ENCODE measurements around the gene C1orf167. TPM values are rescaled to one million over a fixed set of nuclear protein-coding genes. Genes with fewer than 3 reads are reported as not detected.

The C1orf167 gene
- total and polyA plus RNA-seq, 2 experiments from 2014 or later = 1.7 to 2.2 TPM

DNA sequence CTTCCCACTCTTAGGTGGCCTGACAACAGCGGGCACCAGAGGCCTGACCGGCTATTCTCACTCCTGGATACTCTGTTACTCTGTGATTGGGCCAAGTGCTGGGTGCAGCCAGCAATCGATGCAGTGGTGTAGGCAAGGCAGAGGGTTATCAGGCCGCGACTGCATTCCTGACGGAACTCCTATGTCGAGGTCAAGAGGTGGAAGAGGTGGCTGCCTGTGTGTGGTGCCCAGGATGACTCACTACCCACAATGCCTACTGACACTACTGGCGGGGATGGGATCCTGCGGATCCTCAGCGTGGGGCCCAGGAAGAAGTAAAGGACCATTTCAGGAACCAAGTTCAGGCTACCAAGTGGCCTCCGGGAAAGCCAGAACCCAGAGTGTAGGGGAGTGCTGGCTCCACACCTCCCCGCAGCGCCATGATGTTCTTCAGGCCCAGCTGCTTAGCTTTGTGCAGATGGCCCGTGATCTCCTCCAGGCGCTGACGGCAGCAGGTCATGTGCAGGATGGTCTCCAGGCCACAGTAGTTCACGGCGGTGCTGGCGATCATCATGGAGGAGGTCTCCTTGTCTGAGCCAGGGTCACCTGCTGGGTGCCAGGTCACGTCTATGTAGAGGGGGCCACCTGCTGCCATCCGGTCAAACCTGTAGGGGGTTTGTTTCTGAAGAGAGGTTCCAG is 38.9 kb downstream of the C1orf167 start:
- Histone ChIP-seq H3K36me3 (ENCODE audit: insufficient read depth) (no peaks in the 10 kb centered on the region), H3K27ac (ENCODE audit: low read depth) (no peak overlapping the region), H3K4me2 (no peak overlapping the region), H3K27me3 (ENCODE audit: insufficient read depth) (no peaks in the 10 kb centered on the region), H3K9me2 (ENCODE audit: insufficient read depth) (no peaks in the 10 kb centered on the region), H3K79me2 (replicated peaks; ENCODE audit: insufficient read depth) (peaks cover 10% of the 10 kb centered on the region; the same call in 1 of the 2 replicates), H3F3A (replicated peaks; ENCODE audit: low read depth) (peaks cover 18% of the 10 kb centered on the region; the same call in 1 of the 2 replicates), H4K20me1 (replicated peaks; ENCODE audit: insufficient read depth) (no peaks in the 10 kb centered on the region; the same call in none of the 2 replicates), H2AFZ (no peak overlapping the region), H3K4me3 (no peak overlapping the region), H3K4me1 (ENCODE audit: insufficient read depth) (peaks cover 20% of the 10 kb centered on the region)
- H3K4me1 Mint-ChIP-seq = peaks cover 32% of the 10 kb centered on the region
- peaks cover under 1% of the 10 kb centered on the region; the same call in 1 of the 3 replicates for H3K9me3 Mint-ChIP-seq
- ATAC-seq (no peak), DNase-seq (ENCODE audit: low spot score) (no peak)
- peaks cover 31% of the 10 kb centered on the region for H3K36me3 Mint-ChIP-seq (ENCODE audit: low read depth)
- TF ChIP-seq STAT1 (IDR thresholded peaks at IDR 0.05; ENCODE audit: unreplicated experiment) = no peak
- no peak for TF ChIP-seq NANOG (IDR thresholded peaks at IDR 0.05; ENCODE audit: borderline replicate concordance)
- TF ChIP-seq CREB1 (CRISPR knock-in tag; IDR thresholded peaks at IDR 0.05; ENCODE audit: low read depth) = no peak
- no peak for TF ChIP-seq POLR2AphosphoS5 (IDR thresholded peaks at IDR 0.05; ENCODE audit: low read depth)
- TF ChIP-seq EZH2 (IDR thresholded peaks at IDR 0.05; ENCODE audit: low read depth, unreplicated experiment) = no peak
- TF ChIP-seq, protein P1, sequence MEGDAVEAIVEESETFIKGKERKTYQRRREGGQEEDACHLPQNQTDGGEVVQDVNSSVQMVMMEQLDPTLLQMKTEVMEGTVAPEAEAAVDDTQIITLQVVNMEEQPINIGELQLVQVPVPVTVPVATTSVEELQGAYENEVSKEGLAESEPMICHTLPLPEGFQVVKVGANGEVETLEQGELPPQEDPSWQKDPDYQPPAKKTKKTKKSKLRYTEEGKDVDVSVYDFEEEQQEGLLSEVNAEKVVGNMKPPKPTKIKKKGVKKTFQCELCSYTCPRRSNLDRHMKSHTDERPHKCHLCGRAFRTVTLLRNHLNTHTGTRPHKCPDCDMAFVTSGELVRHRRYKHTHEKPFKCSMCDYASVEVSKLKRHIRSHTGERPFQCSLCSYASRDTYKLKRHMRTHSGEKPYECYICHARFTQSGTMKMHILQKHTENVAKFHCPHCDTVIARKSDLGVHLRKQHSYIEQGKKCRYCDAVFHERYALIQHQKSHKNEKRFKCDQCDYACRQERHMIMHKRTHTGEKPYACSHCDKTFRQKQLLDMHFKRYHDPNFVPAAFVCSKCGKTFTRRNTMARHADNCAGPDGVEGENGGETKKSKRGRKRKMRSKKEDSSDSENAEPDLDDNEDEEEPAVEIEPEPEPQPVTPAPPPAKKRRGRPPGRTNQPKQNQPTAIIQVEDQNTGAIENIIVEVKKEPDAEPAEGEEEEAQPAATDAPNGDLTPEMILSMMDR (conservative IDR thresholded peaks at IDR 0.05; ENCODE audit: low read depth in 2 of 2) = no peak
- TF ChIP-seq, protein P2, sequence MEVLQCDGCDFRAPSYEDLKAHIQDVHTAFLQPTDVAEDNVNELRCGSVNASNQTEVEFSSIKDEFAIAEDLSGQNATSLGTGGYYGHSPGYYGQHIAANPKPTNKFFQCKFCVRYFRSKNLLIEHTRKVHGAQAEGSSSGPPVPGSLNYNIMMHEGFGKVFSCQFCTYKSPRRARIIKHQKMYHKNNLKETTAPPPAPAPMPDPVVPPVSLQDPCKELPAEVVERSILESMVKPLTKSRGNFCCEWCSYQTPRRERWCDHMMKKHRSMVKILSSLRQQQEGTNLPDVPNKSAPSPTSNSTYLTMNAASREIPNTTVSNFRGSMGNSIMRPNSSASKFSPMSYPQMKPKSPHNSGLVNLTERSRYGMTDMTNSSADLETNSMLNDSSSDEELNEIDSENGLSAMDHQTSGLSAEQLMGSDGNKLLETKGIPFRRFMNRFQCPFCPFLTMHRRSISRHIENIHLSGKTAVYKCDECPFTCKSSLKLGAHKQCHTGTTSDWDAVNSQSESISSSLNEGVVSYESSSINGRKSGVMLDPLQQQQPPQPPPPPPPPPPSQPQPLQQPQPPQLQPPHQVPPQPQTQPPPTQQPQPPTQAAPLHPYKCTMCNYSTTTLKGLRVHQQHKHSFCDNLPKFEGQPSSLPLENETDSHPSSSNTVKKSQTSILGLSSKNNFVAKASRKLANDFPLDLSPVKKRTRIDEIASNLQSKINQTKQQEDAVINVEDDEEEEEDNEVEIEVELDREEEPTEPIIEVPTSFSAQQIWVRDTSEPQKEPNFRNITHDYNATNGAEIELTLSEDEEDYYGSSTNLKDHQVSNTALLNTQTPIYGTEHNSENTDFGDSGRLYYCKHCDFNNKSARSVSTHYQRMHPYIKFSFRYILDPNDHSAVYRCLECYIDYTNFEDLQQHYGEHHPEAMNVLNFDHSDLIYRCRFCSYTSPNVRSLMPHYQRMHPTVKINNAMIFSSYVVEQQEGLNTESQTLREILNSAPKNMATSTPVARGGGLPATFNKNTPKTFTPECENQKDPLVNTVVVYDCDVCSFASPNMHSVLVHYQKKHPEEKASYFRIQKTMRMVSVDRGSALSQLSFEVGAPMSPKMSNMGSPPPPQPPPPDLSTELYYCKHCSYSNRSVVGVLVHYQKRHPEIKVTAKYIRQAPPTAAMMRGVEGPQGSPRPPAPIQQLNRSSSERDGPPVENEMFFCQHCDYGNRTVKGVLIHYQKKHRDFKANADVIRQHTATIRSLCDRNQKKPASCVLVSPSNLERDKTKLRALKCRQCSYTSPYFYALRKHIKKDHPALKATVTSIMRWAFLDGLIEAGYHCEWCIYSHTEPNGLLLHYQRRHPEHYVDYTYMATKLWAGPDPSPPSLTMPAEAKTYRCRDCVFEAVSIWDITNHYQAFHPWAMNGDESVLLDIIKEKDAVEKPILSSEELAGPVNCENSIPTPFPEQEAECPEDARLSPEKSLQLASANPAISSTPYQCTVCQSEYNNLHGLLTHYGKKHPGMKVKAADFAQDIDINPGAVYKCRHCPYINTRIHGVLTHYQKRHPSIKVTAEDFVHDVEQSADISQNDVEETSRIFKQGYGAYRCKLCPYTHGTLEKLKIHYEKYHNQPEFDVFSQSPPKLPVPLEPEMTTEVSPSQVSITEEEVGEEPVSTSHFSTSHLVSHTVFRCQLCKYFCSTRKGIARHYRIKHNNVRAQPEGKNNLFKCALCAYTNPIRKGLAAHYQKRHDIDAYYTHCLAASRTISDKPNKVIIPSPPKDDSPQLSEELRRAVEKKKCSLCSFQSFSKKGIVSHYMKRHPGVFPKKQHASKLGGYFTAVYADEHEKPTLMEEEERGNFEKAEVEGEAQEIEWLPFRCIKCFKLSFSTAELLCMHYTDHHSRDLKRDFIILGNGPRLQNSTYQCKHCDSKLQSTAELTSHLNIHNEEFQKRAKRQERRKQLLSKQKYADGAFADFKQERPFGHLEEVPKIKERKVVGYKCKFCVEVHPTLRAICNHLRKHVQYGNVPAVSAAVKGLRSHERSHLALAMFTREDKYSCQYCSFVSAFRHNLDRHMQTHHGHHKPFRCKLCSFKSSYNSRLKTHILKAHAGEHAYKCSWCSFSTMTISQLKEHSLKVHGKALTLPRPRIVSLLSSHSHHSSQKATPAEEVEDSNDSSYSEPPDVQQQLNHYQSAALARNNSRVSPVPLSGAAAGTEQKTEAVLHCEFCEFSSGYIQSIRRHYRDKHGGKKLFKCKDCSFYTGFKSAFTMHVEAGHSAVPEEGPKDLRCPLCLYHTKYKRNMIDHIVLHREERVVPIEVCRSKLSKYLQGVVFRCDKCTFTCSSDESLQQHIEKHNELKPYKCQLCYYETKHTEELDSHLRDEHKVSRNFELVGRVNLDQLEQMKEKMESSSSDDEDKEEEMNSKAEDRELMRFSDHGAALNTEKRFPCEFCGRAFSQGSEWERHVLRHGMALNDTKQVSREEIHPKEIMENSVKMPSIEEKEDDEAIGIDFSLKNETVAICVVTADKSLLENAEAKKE (CRISPR knock-in tag; IDR thresholded peaks at IDR 0.05) = no peak
- TF ChIP-seq, protein P3, sequence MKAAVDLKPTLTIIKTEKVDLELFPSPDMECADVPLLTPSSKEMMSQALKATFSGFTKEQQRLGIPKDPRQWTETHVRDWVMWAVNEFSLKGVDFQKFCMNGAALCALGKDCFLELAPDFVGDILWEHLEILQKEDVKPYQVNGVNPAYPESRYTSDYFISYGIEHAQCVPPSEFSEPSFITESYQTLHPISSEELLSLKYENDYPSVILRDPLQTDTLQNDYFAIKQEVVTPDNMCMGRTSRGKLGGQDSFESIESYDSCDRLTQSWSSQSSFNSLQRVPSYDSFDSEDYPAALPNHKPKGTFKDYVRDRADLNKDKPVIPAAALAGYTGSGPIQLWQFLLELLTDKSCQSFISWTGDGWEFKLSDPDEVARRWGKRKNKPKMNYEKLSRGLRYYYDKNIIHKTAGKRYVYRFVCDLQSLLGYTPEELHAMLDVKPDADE (IDR thresholded peaks at IDR 0.05) = no peak
- TF ChIP-seq ZNF331 (CRISPR knock-in tag; IDR thresholded peaks at IDR 0.05; ENCODE audit: low read depth) = no peak
- TF ChIP-seq JUNB (IDR thresholded peaks at IDR 0.05; ENCODE audit: unreplicated experiment) = no peak
- peaks cover 7% of the 10 kb centered on the region for H3K27me3 Mint-ChIP-seq (ENCODE audit: insufficient read depth, low read depth, poor library complexity)
- no peak overlapping the region for H3K27ac Mint-ChIP-seq
- H3K4me3 Mint-ChIP-seq = no peak overlapping the region
